Sigmoid colon (tissue), 4 donors: ENCODE data around the gene MYO18B.

Experiments used
- POLR2A ChIP-seq, 2 donors: fragments of 450-650 bp; IDR thresholded peaks; one replicate each; pipeline ENCODE4 v1.6.1; 2016; ENCODE audit warnings: antibody characterized with exemption in 2 of 2, mild to moderate bottlenecking in 2 of 2, moderate library complexity in 2 of 2
- POLR2AphosphoS5 ChIP-seq, 4 donors: sonication (generic); formaldehyde crosslinking; IDR thresholded peaks; one replicate each; pipeline ENCODE4 v1.6.1; 2017; ENCODE audit warnings: antibody characterized with exemption in 4 of 4
- TF ChIP-seq, protein P1 (sequence below), 4 experiments: fragments of 450-650 bp in 3 of 4; fragments of 200-600 bp in 1 of 4; IDR thresholded peaks; one replicate each; pipeline ENCODE4 v1.5.1; 2016 to 2019; ENCODE audit warnings: antibody characterized with exemption in 4 of 4, mild to moderate bottlenecking in 3 of 4, moderate library complexity in 2 of 4

DNA sequence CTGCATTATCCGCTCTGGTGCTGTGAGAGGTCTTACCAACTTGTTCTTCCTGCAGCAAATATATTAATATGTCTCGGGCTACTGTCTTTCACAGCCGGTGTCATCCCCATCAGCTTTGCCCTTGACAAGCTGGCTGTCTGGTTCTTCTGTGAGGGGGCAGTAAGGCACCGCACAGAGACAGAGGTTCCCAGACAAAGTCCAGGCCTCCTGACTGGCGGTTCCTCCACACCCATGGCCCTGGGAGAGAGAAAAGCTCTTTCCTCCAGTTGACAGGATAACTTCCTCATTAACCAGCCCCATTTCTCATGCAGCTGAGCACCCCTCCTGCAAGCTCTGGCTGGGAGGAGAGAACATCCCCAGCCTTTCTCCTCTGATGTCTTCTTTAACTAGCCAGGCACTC lies 214.8 kb downstream of the MYO18B start:
- TF ChIP-seq, protein P1, sequence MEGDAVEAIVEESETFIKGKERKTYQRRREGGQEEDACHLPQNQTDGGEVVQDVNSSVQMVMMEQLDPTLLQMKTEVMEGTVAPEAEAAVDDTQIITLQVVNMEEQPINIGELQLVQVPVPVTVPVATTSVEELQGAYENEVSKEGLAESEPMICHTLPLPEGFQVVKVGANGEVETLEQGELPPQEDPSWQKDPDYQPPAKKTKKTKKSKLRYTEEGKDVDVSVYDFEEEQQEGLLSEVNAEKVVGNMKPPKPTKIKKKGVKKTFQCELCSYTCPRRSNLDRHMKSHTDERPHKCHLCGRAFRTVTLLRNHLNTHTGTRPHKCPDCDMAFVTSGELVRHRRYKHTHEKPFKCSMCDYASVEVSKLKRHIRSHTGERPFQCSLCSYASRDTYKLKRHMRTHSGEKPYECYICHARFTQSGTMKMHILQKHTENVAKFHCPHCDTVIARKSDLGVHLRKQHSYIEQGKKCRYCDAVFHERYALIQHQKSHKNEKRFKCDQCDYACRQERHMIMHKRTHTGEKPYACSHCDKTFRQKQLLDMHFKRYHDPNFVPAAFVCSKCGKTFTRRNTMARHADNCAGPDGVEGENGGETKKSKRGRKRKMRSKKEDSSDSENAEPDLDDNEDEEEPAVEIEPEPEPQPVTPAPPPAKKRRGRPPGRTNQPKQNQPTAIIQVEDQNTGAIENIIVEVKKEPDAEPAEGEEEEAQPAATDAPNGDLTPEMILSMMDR (IDR thresholded peaks at IDR 0.05) = no peak
- TF ChIP-seq POLR2A (IDR thresholded peaks at IDR 0.05) = no peak
- TF ChIP-seq POLR2AphosphoS5 (IDR thresholded peaks at IDR 0.05) = no peak
